ENCODE measurements around the gene UFD1. TPM values are rescaled to one million over a fixed set of nuclear protein-coding genes. Genes with fewer than 3 reads are reported as not detected.

Gene UFD1
- total and polyA plus RNA-seq, 9 of the 15 experiments (the other 6 are each of a cell fraction or from before 2014, with no cell fraction given) = 238 to 645 (median 363) TPM

GRCh38 chr22:19449422-19449767, 29.6 kb downstream of the UFD1 start (continued):
- TF ChIP-seq ZNF318 (IDR thresholded peaks at IDR 0.05; ENCODE audit: borderline replicate concordance in 1 of 2, low read depth in 1 of 2) (no peak), TFAM (CRISPR knock-in tag; conservative IDR thresholded peaks at IDR 0.05) (no peak), ZNF589 (CRISPR knock-in tag; IDR thresholded peaks at IDR 0.05; ENCODE audit: low read depth) (no peak), CEBPZ (IDR thresholded peaks at IDR 0.05; ENCODE audit: borderline replicate concordance, low read depth, low read length) (no peak), THRAP3 (IDR thresholded peaks at IDR 0.05; ENCODE audit: borderline replicate concordance) (no peak), ZNF354B (CRISPR knock-in tag; IDR thresholded peaks at IDR 0.05) (no peak), ILK (tag; IDR thresholded peaks at IDR 0.05; ENCODE audit: borderline replicate concordance, low read depth) (no peak), THAP12 (CRISPR knock-in tag; IDR thresholded peaks at IDR 0.05) (0 out of 2 replicates have a peak, but pooled peaks have one; percentile 36), ZNF707 (CRISPR knock-in tag; conservative IDR thresholded peaks at IDR 0.05) (peak; percentile 37; the same call in 1 of the 2 replicates), WHSC1 (IDR thresholded peaks at IDR 0.05; ENCODE audit: low read length) (peak; percentile 5), ZNF398 (CRISPR knock-in tag; IDR thresholded peaks at IDR 0.05) (no peak), STAG1 (CRISPR knock-in tag; IDR thresholded peaks at IDR 0.05; ENCODE audit: borderline replicate concordance) (no peak)
